Astrocyte of the spinal cord (primary cell): Measurements from ENCODE around the gene PPARG.

Experiments
- DNase-seq: peaks from one replicate; pipeline ENCODE4 v3.0.0; 2011; ENCODE audit warnings: low read depth, low spot score
- H3K4me3 ChIP-seq: 2 replicates; pipeline ENCODE4 v1.5.1; 2011; ENCODE audit warnings: low read depth, mild to moderate bottlenecking, low read length, moderate library complexity
- in situ Hi-C: cut with HindIII; loops from 2 replicates; pipeline ENCODE4 v1.10.0; 2017; ENCODE audit warnings: low sequenced_read_pairs
- TF ChIP-seq, protein P1 (sequence below): IDR thresholded peaks from 2 replicates; pipeline ENCODE4 v1.5.1; 2012; ENCODE audit warnings: low read depth, mild to moderate bottlenecking, low read length, inconsistent platforms

PPARG gene

DNA sequence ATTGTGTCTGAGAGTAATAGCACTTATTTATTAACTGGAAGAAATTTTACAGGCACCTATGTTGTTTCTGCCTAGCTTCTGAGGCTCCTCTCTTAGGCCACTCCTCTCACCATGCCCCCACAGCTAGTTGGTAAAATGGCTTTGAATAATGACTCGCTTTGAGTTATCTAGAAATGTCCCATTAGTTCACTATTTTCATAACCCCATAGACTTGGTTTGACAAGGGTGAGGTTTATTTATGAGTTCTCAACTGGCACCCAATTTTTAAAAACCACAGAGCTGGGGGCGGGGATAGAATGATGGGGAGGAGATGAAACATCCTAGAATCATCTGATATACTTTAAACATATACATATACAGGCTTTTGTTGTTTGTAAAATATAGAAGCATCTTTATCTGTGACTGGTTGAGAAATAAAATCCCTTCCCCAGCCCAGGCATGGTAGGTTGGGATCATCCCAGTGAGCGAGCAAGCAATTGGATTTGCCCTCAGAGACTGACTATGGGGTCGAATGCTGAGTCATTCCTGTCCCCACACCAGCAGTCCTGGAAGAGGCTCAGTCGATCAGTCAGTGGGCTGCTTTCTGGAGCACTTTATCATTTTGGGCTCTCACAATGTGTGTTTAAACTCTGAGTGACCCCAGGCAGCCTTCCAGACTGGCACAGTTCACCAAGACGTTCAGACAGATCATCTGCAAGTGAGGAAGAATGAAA lies 135.2 kb downstream of the PPARG start:
- DNase-seq = peak; percentile 61
- TF ChIP-seq, protein P1, sequence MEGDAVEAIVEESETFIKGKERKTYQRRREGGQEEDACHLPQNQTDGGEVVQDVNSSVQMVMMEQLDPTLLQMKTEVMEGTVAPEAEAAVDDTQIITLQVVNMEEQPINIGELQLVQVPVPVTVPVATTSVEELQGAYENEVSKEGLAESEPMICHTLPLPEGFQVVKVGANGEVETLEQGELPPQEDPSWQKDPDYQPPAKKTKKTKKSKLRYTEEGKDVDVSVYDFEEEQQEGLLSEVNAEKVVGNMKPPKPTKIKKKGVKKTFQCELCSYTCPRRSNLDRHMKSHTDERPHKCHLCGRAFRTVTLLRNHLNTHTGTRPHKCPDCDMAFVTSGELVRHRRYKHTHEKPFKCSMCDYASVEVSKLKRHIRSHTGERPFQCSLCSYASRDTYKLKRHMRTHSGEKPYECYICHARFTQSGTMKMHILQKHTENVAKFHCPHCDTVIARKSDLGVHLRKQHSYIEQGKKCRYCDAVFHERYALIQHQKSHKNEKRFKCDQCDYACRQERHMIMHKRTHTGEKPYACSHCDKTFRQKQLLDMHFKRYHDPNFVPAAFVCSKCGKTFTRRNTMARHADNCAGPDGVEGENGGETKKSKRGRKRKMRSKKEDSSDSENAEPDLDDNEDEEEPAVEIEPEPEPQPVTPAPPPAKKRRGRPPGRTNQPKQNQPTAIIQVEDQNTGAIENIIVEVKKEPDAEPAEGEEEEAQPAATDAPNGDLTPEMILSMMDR = no peak
- in situ Hi-C loops = no loop called here
- no peak overlapping the region for H3K4me3 ChIP-seq

DNA sequence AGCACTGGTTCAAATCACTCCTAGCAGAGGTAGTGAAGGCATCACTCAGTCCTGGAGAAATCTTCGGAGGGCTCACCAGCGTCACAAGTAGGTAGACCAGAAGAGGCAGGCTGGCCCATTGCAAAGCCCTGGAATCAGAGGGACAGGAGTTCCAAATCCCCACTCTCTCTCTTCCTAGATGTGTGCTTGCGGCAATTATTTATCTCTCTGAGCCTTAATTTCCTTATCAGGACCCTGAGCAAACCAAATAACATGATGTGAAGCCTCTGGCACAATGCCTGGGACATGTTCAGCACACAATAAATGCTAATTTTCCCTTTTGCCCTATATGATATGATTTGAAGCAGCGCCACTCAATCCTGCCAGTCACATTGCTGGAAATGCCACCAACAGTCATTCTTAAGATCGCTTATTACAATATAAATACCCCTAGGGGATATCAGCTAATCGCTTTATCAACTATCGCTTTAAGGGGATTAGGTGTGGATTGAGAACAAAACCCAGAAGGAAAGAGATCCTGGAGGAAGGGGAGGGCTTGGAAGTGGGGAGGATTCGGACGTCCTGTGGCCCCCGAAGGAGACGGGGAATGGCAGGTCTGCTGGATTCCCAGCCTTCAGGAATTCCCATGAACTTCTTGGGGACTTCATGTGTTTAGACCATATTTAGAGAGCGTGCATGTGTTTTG lies 135.9 kb downstream of the PPARG start:
- DNase-seq = no peak
- TF ChIP-seq, protein P1 = no peak
- no peak overlapping the region for H3K4me3 ChIP-seq
- in situ Hi-C loops = no loop called here

DNA sequence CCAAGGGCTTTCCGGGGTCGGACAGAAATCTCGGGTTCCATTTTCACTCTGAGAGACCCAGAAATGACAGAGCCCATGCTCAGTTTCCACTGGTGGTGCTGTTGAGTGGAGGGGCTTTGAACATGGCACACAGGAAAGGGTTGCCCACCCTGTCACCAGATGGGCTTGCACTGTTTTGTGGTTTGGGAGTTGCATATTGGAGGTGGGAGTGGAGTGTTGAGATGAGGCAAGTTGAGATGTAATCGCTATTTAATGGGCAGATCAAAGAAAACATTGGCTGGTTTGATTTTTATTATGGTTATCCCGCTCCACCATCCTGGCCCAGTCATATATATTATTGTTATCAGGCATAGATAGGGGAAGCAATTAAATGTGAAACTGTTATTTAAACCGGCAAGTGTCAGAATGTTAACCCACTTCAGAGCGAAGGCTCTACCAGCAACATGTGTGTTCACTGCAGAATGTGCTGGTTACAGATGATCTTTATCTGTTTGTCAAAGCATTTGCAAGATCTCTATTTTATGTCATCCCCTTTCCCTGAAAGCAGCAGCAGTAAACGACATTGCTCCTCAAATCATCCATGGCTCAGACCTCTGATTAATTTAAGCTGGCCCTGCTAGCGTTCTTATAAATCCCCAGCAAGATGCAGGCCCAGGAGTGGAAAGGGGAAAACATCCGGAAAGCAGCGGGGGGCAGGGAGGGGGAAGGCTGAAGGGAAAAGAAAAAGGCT lies 137.1 kb downstream of the PPARG start:
- in situ Hi-C loops = no loop called here
- no peak for DNase-seq
- no peak overlapping the region for H3K4me3 ChIP-seq
- TF ChIP-seq, protein P1 = no peak

DNA sequence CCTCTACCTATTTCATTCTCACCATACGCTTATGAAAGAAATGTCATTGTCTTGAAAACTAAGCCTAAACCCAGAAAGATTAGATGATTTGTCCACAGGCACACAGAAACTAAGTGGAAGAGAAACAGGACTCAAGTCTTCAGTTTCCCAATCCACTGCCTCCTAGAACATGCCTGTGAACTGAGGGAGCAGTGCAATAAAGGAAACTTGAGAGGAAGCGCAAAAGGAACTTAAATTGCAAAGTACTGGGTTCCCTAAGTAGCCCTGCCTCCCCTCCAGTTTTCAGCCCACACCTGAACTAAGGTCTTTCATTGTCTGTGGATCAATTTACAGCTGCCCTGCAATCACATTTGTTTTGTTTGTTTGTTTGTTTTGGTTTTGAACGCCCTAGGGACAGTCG lies 138.7 kb downstream of the PPARG start:
- no peak overlapping the region for H3K4me3 ChIP-seq
- in situ Hi-C loops = no loop called here
- TF ChIP-seq, protein P1 = no peak
- DNase-seq = no peak

DNA sequence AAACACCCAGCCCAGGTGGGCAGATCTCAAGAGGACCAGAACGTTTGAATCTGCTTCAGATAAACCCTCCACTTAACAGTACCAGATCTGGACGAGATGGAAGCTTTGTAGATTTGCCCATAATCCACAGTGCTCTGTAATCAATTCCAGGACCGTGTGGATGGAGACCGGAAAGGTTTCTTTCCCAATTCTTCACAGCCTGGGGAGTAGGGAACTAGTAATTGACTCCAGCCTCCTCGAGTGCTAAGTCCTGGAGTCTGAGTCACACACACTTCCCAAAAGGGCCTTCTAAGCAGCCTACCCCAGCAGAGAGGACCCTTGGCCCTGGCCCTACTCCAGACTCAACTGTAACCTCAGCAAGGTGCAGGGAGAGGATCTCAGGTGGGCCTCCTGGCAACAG lies 139.3 kb downstream of the PPARG start:
- in situ Hi-C loops = no loop called here
- no peak for DNase-seq
- TF ChIP-seq, protein P1 = no peak
- H3K4me3 ChIP-seq = no peak overlapping the region

DNA sequence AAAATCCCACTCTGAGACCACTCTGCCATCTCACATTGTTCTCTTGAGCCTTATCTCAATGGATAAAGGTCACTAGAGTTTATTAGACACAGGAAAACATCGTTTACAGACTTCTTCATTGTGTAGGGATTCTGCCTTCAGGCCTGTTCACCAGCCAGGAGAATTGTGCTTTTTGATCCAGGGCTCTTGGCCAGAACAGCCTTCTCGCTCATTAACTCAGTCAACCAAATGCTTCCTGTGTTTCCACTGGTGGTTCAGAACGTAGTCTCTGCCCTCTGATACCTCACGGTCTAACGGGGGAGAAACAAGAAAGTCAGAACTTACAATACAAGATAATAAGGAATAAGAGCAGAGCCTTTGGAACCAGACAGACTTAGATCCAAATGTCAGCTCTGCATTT lies 141.2 kb downstream of the PPARG start:
- TF ChIP-seq, protein P1 = no peak
- H3K4me3 ChIP-seq = no peak overlapping the region
- in situ Hi-C loops = no loop called here
- DNase-seq = no peak
